SK-N-SH (cell line): ENCODE data around the gene PKN2.

ENCODE experiments used
- CHD2 ChIP-seq: fragments of 150-350 bp; IDR thresholded peaks from 2 replicates; pipeline ENCODE4 v1.6.1; 2018; ENCODE audit warnings: low read length; ENCODE audit not compliant: partially characterized antibody
- EP300 ChIP-seq, 2 experiments: IDR thresholded peaks; 2 replicates each; pipeline versions ENCODE4 v1.4.0 to v1.6.1; 2012; ENCODE audit warnings: borderline replicate concordance in 1 of 2, low read depth in 1 of 2, low read length in 1 of 2
- POLR2AphosphoS5 ChIP-seq: IDR thresholded peaks from 2 replicates; pipeline ENCODE4 v1.6.1; 2012; ENCODE audit warnings: low read depth, low read length
- RAD21 ChIP-seq: IDR thresholded peaks from 2 replicates; pipeline ENCODE4 v1.6.1; 2012; ENCODE audit warnings: mild to moderate bottlenecking, low read length
- RFX5 ChIP-seq: IDR thresholded peaks from 2 replicates; pipeline ENCODE4 v1.6.1; 2012; ENCODE audit warnings: mild to moderate bottlenecking, improper control_type of control experiment, low read length
- TAF1 ChIP-seq: IDR thresholded peaks from 2 replicates; pipeline ENCODE4 v1.6.1; 2012; ENCODE audit warnings: low read depth, mild to moderate bottlenecking, low read length, moderate library complexity, borderline replicate concordance
- TCF12 ChIP-seq: IDR thresholded peaks from 2 replicates; pipeline ENCODE4 v1.4.0; 2012
- YY1 ChIP-seq: IDR thresholded peaks from 2 replicates; pipeline ENCODE4 v1.4.0; 2012; ENCODE audit warnings: low read depth, mild to moderate bottlenecking
- TF ChIP-seq, protein P1 (sequence below): fragments of 200-600 bp; sonication (generic); IDR thresholded peaks from 2 replicates; pipeline ENCODE4 v1.6.1; 2017; ENCODE audit warnings: antibody characterized with exemption, mild to moderate bottlenecking, moderate library complexity
- TF ChIP-seq, protein P2 (sequence below): fragments of 150-350 bp; IDR thresholded peaks from 2 replicates; pipeline ENCODE4 v1.6.1; 2017; ENCODE audit warnings: antibody characterized with exemption, low read length, low read depth, borderline replicate concordance
- TF ChIP-seq, protein P3 (sequence below): IDR thresholded peaks from 2 replicates; pipeline ENCODE4 v1.4.0; 2012; ENCODE audit warnings: low read depth, borderline replicate concordance
- TF ChIP-seq, protein P4 (sequence below): IDR thresholded peaks from 2 replicates; pipeline ENCODE4 v1.6.1; 2012; ENCODE audit warnings: mild to moderate bottlenecking, low read depth, low read length, moderate library complexity

DNA sequence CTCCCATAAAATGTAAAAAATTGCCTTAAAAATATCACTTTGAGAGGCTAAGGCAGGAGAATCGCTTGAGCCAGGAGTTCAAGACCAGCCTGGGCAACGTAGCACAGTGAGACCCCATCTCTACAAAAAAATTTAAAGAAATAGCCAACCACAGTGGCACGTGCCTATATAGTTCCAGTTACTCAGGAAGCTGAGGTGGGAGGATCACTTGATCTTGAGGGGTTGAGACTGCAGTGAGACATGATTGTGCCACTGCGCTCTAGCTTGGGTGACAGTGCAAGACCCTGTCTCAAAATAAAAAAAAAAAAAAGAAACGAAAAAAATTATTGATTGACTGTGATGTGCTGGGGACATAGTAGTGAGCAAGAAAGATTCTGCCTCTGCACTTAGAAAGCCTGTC, 38.4 kb downstream of the PKN2 start:
- TF ChIP-seq, protein P1, sequence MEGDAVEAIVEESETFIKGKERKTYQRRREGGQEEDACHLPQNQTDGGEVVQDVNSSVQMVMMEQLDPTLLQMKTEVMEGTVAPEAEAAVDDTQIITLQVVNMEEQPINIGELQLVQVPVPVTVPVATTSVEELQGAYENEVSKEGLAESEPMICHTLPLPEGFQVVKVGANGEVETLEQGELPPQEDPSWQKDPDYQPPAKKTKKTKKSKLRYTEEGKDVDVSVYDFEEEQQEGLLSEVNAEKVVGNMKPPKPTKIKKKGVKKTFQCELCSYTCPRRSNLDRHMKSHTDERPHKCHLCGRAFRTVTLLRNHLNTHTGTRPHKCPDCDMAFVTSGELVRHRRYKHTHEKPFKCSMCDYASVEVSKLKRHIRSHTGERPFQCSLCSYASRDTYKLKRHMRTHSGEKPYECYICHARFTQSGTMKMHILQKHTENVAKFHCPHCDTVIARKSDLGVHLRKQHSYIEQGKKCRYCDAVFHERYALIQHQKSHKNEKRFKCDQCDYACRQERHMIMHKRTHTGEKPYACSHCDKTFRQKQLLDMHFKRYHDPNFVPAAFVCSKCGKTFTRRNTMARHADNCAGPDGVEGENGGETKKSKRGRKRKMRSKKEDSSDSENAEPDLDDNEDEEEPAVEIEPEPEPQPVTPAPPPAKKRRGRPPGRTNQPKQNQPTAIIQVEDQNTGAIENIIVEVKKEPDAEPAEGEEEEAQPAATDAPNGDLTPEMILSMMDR, result no peak
- TF ChIP-seq EP300 (IDR thresholded peaks at IDR 0.05; ENCODE audit: borderline replicate concordance in 1 of 2, low read depth in 1 of 2, low read length in 1 of 2) (no peak), YY1 (no peak), TCF12 (no peak), RAD21 (no peak), POLR2AphosphoS5 (no peak), RFX5 (no peak), TAF1 (no peak), CHD2 (no peak)
- TF ChIP-seq, protein P2, sequence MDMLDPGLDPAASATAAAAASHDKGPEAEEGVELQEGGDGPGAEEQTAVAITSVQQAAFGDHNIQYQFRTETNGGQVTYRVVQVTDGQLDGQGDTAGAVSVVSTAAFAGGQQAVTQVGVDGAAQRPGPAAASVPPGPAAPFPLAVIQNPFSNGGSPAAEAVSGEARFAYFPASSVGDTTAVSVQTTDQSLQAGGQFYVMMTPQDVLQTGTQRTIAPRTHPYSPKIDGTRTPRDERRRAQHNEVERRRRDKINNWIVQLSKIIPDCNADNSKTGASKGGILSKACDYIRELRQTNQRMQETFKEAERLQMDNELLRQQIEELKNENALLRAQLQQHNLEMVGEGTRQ, result no peak
- TF ChIP-seq, protein P3, sequence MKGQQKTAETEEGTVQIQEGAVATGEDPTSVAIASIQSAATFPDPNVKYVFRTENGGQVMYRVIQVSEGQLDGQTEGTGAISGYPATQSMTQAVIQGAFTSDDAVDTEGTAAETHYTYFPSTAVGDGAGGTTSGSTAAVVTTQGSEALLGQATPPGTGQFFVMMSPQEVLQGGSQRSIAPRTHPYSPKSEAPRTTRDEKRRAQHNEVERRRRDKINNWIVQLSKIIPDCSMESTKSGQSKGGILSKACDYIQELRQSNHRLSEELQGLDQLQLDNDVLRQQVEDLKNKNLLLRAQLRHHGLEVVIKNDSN, result no peak
- TF ChIP-seq, protein P4, sequence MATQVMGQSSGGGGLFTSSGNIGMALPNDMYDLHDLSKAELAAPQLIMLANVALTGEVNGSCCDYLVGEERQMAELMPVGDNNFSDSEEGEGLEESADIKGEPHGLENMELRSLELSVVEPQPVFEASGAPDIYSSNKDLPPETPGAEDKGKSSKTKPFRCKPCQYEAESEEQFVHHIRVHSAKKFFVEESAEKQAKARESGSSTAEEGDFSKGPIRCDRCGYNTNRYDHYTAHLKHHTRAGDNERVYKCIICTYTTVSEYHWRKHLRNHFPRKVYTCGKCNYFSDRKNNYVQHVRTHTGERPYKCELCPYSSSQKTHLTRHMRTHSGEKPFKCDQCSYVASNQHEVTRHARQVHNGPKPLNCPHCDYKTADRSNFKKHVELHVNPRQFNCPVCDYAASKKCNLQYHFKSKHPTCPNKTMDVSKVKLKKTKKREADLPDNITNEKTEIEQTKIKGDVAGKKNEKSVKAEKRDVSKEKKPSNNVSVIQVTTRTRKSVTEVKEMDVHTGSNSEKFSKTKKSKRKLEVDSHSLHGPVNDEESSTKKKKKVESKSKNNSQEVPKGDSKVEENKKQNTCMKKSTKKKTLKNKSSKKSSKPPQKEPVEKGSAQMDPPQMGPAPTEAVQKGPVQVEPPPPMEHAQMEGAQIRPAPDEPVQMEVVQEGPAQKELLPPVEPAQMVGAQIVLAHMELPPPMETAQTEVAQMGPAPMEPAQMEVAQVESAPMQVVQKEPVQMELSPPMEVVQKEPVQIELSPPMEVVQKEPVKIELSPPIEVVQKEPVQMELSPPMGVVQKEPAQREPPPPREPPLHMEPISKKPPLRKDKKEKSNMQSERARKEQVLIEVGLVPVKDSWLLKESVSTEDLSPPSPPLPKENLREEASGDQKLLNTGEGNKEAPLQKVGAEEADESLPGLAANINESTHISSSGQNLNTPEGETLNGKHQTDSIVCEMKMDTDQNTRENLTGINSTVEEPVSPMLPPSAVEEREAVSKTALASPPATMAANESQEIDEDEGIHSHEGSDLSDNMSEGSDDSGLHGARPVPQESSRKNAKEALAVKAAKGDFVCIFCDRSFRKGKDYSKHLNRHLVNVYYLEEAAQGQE, result no peak
